Activated naive CD4-positive, alpha-beta T cell treated with anti-CD3 and anti-CD28 coated beads, Interleukin-2, amount 50 U/mL, for 24 hours (primary cell): ENCODE data around the gene PKP3.
"Not testable (repeated sequence)": the region's sequence is repeated elsewhere in the genome, so short reads cannot be mapped to it uniquely, and the experiment has no call there.

Source experiments
- H3K27ac Mint-ChIP-seq: one replicate; pipeline ENCODE4 v1.8.0; 2021; ENCODE audit warnings: mild to moderate bottlenecking, mixed read lengths
- H3K27me3 Mint-ChIP-seq: one replicate; pipeline ENCODE4 v1.8.0; 2021; ENCODE audit warnings: mixed read lengths
- H3K36me3 Mint-ChIP-seq: one replicate; pipeline ENCODE4 v1.8.0; 2021; ENCODE audit warnings: mixed read lengths
- H3K4me1 Mint-ChIP-seq: one replicate; pipeline ENCODE4 v1.8.0; 2021; ENCODE audit warnings: mixed read lengths
- H3K4me3 Mint-ChIP-seq: one replicate; pipeline ENCODE4 v1.8.0; 2021; ENCODE audit warnings: mild to moderate bottlenecking, mixed read lengths
- H3K9me3 Mint-ChIP-seq: one replicate; pipeline ENCODE4 v1.8.0; 2021; ENCODE audit warnings: mixed read lengths

The PKP3 gene

DNA sequence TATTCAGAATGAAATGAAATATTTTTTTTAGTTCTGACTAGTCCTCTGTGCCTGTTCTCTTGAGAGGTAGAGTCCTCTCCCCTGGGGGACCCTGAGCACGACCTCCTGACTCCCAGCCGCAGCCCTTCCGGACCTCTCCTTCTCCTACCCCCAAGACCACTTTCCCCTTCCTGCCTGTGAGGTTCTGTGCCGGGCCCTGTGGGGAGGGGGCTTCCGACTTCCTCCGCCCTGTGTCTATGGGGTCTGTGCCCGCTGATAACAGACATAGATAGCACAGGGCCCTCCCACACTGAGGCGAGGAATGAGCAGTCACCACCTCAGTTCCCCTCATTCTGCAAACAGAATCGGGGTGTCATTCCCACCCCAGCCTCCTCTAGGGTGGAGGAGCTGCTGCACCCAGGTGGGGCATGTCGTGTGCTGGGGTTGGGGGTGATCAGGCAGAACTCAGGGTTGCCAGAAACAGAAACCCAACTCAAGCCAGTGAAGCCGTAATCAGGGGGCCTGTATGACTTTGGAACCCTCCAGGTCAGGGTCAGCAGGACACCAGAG, 11.9 kb upstream of the PKP3 start:
- peaks cover under 1% of the 10 kb centered on the region for H3K36me3 Mint-ChIP-seq
- peaks cover 5% of the 10 kb centered on the region for H3K4me1 Mint-ChIP-seq
- H3K4me3 Mint-ChIP-seq, result no peak overlapping the region
- H3K27ac Mint-ChIP-seq, result no peak overlapping the region
- no peaks in the 10 kb centered on the region for H3K9me3 Mint-ChIP-seq
- peaks cover 3% of the 10 kb centered on the region for H3K27me3 Mint-ChIP-seq

DNA sequence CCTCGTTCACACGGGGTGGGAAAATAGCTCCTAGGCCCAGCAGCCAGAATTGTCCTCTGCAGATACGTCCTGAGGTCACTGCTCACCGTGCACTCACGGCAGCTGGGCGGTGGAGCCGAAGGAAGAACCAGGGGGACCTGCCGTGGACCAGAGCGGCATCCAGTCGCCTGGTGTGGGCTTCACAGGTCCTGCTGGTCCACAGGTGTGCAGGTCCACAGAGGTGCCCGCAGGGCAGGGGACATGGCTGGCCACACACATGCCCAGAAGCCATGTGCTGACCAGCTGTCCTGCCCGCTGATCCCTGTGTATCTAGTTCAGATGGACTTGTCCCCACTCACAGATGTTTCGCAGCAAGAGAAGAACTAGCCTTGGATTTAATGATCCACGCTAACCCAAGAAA, 10.6 kb upstream of the PKP3 start:
- no peak overlapping the region for H3K27ac Mint-ChIP-seq
- peaks cover 3% of the 10 kb centered on the region for H3K27me3 Mint-ChIP-seq
- no peaks in the 10 kb centered on the region for H3K9me3 Mint-ChIP-seq
- no peak overlapping the region for H3K4me3 Mint-ChIP-seq
- H3K4me1 Mint-ChIP-seq, result peaks cover 11% of the 10 kb centered on the region
- peaks cover 2% of the 10 kb centered on the region for H3K36me3 Mint-ChIP-seq

DNA sequence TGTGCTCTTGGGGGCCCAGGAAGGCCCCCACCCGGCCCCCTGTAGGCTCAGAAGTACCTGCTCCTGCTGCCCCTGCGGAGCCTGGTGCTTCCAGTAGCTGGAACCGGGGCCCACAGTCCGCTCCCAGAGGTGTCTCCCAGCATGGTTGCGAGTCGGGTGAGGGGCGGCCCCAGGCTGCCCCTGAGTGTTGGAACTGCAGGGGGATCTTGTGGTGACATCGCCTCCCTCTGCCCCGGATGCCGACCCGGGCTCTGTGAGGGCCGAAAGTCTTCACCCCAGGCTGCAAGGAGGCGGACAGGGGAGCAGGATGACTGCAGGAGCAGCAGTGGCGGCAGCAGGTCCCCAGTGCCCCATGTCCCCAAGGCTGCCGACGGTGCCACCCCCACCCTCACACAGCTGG, 9.5 kb upstream of the PKP3 start:
- Mint-ChIP-seq H3K9me3 (no peaks in the 10 kb centered on the region), H3K27ac (no peak overlapping the region)

DNA sequence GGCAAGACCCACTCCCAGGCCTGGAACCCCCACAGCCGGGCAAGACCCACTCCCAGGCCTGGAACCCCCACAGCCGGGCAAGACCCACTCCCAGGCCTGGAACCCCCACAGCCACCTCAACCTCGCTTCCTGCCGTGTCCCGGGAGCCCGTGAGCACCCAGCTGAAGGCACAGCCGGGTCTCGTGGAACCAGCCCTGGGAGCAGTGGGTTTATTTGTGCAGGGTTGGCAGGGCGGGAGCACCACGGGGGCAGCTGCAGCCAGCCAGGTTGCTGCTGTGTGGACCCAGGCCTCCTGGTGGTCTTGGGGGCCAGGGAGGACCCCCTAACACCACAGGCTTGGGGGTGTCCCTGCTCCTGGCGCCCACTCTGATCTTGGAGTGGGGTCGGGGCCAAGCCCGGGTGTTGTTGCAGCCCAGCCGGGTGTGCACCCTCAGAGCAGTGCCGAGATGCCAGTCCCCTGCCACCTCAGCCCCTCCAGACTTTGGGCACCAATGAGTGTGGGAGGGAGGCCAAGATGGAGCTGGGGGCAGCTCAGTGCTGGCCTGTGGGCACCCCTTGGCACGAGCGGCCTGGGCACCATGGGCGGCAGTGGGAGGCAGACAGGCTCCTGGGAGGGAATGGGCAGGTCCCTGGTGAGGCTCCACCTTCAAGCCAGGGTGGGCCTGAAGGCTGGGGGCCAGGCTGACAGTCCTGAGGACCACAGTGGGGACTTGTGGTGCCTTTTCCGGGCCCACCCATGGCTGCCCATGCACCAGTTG, 8.2 kb upstream of the PKP3 start:
- peaks cover 3% of the 10 kb centered on the region for H3K27me3 Mint-ChIP-seq
- H3K4me3 Mint-ChIP-seq, result no peak overlapping the region
- no peaks in the 10 kb centered on the region for H3K9me3 Mint-ChIP-seq
- H3K4me1 Mint-ChIP-seq, result peaks cover 11% of the 10 kb centered on the region
- H3K36me3 Mint-ChIP-seq, result peaks cover 2% of the 10 kb centered on the region
- H3K27ac Mint-ChIP-seq, result no peak overlapping the region

More for the DNA sequence above, 9.5 kb upstream of the PKP3 start:
- peaks cover 11% of the 10 kb centered on the region for H3K4me1 Mint-ChIP-seq
- H3K27me3 Mint-ChIP-seq, result peaks cover 3% of the 10 kb centered on the region
- no peak overlapping the region for H3K4me3 Mint-ChIP-seq
- H3K36me3 Mint-ChIP-seq, result peaks cover 2% of the 10 kb centered on the region

DNA sequence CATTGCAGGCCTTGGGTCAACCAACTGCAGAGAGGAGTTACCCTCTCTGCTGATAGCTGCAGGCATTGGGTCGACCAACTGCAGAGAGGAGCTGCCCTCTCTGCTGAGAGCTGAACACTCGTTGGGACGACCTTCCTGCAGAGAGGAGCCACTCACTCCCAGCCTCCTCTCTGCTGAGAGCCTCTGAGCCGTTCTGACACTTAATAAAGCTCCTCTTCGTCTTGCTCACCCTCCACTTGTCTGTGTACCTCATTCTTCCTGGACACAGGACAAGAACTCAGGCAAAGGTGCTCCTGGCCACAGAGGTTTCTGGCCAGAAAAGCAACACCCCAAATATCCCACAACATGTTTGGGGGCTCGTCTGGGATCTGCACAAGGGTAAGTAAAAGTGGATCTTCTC, 7.5 kb upstream of the PKP3 start:
- Mint-ChIP-seq H3K4me3 (no peak overlapping the region), H3K27ac (no peak overlapping the region), H3K4me1 (peaks cover 11% of the 10 kb centered on the region), H3K9me3 (no peaks in the 10 kb centered on the region), H3K36me3 (peaks cover 2% of the 10 kb centered on the region), H3K27me3 (peaks cover 3% of the 10 kb centered on the region)

DNA sequence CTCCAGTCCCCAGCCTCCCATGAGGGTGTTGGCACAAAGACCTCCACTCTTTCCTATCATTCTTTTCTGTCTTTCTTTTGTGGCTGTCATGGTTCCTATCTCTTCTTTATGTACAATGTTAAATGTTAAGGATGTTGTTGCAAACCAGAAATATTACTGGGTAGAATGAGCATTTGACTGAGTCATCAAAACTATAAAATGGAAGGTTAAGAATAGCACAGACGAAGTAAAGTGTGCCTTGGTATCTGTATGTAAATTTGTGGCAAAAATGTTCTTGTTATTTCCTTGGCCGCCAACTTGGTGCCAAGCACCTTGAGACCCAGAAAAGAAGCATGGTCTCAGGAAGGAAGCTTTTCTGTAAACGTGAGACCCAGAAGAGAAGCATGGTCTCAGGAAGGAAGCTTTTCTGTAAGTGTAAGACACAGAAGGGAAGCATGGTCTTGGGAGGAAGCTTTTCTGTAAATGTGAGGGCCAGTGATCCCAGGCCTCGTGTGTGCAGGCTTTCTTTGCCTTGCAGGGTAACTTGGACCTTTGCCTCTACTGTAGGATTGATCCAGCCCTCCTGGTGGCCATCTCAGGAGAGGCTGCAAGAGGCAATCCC, 6.7 kb upstream of the PKP3 start:
- Mint-ChIP-seq H3K4me3 (no peak overlapping the region), H3K4me1 (peaks cover 7% of the 10 kb centered on the region), H3K36me3 (peaks cover 2% of the 10 kb centered on the region), H3K27ac (no peak overlapping the region), H3K27me3 (no peaks in the 10 kb centered on the region), H3K9me3 (no peaks in the 10 kb centered on the region)

DNA sequence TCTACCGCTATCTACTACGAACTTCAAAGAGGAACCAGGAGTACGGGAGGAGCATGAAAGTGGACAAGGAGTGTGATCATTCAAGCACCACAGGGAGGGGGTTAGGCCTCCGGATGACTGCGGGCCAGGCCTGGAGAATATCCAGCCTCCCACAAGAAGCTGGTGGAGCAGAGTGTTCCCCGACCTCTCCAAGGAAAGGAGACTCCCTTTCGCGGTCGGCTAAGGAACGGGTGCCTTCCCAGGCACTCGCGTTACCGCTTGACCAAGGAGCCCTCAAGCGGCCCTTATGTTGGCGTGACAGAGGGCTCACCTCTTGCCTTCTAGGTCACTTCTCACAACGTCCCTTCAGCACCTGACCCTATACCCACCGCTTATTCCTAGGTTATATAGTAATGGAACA, 4.6 kb upstream of the PKP3 start:
- H3K4me3 Mint-ChIP-seq, H3K9me3 Mint-ChIP-seq, H3K27ac Mint-ChIP-seq, H3K27me3 Mint-ChIP-seq, H3K4me1 Mint-ChIP-seq, H3K36me3 Mint-ChIP-seq: not testable (repeated sequence)

DNA sequence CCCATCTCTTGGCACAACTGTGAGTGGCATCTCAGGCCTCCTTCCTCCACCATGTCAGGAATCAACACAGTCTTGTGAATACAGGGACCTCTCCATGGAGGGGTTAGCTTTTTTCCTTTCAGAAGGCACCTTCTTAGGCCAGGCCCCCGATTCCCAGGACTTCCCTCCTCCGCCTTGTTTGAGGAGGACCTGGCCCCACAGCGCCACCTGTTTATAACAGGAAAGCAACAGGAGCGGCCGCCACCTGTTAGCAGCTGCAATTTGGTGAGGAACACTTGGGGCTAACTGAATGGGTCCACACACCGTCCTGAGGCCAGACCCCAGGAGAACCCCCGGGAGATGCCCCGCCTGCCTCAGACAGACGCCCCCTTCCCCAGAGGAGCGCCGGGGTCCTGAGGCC, 3.8 kb upstream of the PKP3 start:
- Mint-ChIP-seq H3K36me3 (peaks cover 2% of the 10 kb centered on the region), H3K27me3 (no peaks in the 10 kb centered on the region), H3K4me3 (no peak overlapping the region), H3K9me3 (no peaks in the 10 kb centered on the region), H3K27ac (no peak overlapping the region), H3K4me1 (peaks cover 7% of the 10 kb centered on the region)

DNA sequence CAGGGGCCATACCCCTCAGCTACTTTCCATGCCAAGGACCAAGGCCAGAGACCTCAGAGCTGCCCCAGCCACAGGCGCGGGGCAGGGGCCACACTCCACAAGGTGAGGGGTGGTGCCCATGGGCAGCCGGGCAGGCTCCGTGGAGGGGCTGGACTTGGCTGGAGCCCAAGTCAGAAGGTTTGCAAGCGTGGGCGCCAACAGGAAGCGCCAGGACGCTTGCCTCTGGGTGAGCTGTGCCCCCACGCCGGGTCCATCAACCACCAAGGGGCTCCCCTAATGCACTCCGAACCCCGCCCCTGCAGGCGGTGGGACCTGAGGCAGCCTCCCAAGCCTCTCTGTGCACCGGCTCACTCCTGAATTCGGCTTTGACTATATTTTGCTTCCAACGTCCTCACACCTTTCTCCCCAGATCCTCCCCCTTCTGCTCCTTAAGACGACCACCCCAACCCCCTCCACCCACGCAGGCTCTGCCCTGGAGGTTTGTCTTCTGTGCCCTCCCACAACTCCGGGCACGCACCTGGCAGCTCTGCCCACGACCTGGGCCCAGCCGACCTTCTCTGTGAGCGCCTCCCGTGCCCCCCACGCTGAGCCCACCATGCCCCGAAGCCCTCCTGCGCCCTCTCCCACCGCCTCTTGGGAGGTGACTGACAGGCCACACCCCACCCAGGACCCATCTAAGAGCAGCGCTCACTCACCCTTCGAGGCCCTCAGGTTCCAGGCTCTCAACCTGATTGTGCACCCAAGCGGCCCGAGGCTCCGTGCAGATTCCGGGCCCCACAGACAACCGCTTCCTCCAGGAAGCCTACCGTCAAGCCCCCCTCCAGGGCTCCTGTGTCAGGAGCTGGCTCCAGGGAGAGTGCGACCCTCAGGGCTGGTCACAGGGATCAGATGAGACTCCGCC, 2.6 kb upstream of the PKP3 start:
- Mint-ChIP-seq H3K9me3 (no peaks in the 10 kb centered on the region), H3K4me3 (no peak overlapping the region), H3K27ac (no peak overlapping the region), H3K27me3 (no peaks in the 10 kb centered on the region), H3K36me3 (peaks cover 2% of the 10 kb centered on the region), H3K4me1 (peaks cover 7% of the 10 kb centered on the region)

DNA sequence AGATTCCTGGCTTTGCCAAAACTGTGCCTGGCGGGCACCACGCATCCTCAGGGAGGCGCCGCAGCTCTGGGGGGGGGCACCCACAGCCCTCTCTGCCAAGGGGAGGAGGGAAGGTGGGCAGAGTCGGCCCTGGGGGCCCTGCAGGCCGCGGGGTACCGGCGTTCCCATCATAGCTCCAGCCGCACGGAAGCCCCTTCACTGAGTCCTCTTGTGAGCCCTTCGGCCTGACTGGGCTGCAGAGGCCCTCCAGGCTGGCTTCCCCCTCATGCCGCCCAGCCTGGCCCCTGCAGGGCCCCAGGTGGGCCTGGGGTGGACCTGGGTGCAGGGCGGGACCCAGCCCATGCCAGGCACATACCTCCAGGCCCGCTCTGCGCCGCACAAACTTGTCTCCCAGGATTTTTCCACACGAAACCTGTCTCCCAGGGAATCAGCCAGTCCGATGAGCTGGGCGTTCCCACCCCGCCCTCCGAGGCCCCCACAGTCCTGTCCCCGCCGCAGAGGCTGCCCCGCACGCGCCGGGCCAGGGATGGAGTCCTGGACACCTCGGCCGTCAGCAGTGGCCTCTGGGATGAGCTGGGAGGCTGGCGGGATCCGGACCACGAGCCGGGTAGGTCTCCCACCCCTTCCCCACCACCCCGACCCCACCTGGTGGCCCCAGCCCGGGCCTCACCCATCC, 1.8 kb upstream of the PKP3 start:
- peaks cover 5% of the 10 kb centered on the region for H3K4me1 Mint-ChIP-seq
- H3K4me3 Mint-ChIP-seq, result no peak overlapping the region

DNA sequence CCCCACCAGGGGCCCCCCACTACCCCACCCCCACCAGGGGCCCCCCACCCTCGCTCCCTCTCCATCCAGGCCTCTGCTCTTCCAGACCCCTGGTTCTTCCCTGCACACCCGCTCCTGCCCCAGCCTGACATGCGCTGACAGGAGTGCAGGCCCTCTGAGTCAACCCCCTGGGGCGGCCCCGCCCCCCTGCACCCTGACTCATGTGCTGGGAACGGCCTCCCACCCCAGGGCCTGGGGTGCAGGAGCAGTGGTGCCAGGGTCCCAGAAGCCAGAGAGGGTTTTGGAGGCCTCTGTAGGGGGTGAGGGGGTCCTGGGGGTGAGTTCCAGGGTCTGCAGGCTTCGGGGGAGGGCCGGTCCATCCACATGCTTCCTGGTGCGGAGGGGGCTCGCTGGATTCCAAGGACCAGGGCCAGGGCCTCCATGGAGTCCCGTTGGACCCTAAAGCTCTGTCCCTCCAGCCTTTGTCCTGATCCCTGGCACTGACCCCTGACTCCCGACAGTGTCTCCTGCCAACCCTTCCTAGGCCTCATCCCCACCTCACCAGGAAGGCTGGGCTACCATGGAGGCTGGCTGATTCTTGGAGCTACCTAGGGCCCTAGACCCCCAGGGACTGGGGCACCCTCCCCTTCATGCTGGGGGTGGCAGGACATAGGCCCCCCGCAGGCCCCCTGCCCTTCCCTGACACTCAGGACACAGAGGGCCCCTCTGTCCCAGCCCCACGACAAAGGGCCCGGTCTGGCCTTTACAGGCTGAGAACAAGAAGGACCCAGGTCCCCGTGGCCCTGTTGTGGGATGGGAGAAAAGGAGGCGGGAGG, 583 bp upstream of the PKP3 start:
- Mint-ChIP-seq H3K27ac (no peak overlapping the region), H3K4me1 (no peaks in the 10 kb centered on the region), H3K27me3 (no peaks in the 10 kb centered on the region), H3K9me3 (no peaks in the 10 kb centered on the region), H3K36me3 (no peaks in the 10 kb centered on the region), H3K4me3 (no peak overlapping the region)

More for the DNA sequence above, 1.8 kb upstream of the PKP3 start:
- Mint-ChIP-seq H3K36me3 (no peaks in the 10 kb centered on the region), H3K27ac (no peak overlapping the region), H3K9me3 (no peaks in the 10 kb centered on the region), H3K27me3 (no peaks in the 10 kb centered on the region)

DNA sequence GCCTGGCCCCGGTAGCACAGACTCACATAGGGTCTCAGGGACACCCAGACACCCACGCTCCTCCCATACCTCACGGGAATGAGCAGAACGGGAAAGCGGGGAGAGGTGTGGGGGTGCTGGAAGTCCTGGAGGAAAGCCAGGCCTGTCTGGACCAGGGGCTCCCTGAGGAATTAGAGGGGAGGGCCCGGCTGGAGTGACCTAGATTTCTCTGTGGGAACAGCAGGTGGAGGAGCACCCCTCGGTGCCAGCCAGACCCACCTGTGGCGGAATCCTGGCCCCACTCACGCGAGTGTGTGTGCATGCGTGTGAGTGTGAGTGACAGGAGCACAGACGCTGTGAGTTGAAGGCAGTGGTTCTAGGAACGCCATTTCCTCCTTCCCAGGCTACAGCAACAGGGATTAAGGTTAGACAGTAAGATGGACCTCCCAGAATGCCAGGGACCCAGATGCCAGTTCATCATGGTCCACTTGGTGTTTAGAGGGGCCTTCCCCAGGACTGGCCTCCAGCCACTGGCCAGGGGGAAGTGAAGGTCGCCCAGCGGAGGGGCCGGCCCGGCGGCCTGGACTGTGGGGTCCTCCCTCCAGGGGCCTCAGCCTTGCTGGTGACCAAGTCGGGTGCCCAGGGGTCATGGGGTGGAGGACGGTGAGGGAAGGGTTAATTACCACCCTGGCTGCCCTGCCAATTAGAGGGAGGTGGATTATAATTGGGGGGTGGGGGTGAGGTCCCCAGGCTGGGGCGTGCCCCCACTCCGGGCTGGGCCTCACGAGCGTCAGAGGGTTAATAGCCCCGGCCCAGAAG, 1.0 kb downstream of the PKP3 start:
- H3K4me3 Mint-ChIP-seq, result no peak overlapping the region
- H3K4me1 Mint-ChIP-seq, result no peaks in the 10 kb centered on the region
- no peak overlapping the region for H3K27ac Mint-ChIP-seq
- no peaks in the 10 kb centered on the region for H3K36me3 Mint-ChIP-seq
- no peaks in the 10 kb centered on the region for H3K27me3 Mint-ChIP-seq
- no peaks in the 10 kb centered on the region for H3K9me3 Mint-ChIP-seq

DNA sequence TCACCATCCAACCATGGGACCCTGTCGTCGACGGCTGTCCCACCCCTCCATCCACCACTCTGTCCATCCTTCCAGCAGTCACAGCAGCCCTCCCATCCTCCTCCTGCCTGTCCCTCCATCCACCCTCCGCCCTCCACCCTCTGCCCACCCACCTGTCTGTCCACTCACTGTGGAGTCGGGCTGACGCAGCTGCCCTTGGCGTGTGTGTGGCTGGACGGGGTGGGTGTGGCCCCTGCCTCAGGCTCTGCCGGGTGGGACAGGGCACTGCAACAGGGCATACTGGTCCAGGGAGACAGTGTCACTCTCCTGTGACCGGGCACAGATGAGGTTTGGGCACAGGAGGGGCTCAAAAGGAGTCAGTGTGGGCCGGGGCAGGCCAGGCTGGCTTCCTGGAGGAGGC, 1.9 kb downstream of the PKP3 start:
- H3K4me1 Mint-ChIP-seq, result no peaks in the 10 kb centered on the region
- no peaks in the 10 kb centered on the region for H3K36me3 Mint-ChIP-seq
- H3K9me3 Mint-ChIP-seq, result no peaks in the 10 kb centered on the region
- H3K27ac Mint-ChIP-seq, result peak overlapping the region; percentile 23
- no peaks in the 10 kb centered on the region for H3K27me3 Mint-ChIP-seq
- peak overlapping the region; percentile 11 for H3K4me3 Mint-ChIP-seq

DNA sequence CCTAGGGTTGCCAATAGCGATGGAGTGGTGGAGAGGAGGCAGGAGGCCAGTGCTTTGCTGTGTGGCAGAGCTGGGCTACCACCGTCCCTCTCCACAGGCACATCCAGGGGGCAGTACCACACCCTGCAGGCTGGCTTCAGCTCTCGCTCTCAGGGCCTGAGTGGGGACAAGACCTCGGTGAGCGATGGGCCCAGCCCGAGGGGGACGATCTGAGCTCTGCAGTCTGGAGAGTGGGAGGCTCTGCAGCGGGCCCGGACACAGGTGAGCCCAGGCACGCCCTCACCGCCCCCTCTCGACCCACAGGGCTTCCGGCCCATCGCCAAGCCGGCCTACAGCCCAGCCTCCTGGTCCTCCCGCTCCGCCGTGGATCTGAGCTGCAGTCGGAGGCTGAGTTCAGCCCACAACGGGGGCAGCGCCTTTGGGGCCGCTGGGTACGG, 2.5 kb downstream of the PKP3 start:
- Mint-ChIP-seq H3K27ac (no peak overlapping the region), H3K4me3 (no peak overlapping the region), H3K27me3 (no peaks in the 10 kb centered on the region), H3K36me3 (no peaks in the 10 kb centered on the region), H3K4me1 (no peaks in the 10 kb centered on the region), H3K9me3 (no peaks in the 10 kb centered on the region)
